ENCODE results near the gene POLE2.

Gene POLE2

GRCh38 chr14:49607583-49607982, 80.4 kb downstream of the POLE2 start:
- TF ChIP-seq USF1 (IDR thresholded peaks at IDR 0.05) = no peak
- TF ChIP-seq, protein P1, sequence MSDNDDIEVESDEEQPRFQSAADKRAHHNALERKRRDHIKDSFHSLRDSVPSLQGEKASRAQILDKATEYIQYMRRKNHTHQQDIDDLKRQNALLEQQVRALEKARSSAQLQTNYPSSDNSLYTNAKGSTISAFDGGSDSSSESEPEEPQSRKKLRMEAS (IDR thresholded peaks at IDR 0.05) = no peak
- no peak for TF ChIP-seq TEAD4 (IDR thresholded peaks at IDR 0.05)

DNA sequence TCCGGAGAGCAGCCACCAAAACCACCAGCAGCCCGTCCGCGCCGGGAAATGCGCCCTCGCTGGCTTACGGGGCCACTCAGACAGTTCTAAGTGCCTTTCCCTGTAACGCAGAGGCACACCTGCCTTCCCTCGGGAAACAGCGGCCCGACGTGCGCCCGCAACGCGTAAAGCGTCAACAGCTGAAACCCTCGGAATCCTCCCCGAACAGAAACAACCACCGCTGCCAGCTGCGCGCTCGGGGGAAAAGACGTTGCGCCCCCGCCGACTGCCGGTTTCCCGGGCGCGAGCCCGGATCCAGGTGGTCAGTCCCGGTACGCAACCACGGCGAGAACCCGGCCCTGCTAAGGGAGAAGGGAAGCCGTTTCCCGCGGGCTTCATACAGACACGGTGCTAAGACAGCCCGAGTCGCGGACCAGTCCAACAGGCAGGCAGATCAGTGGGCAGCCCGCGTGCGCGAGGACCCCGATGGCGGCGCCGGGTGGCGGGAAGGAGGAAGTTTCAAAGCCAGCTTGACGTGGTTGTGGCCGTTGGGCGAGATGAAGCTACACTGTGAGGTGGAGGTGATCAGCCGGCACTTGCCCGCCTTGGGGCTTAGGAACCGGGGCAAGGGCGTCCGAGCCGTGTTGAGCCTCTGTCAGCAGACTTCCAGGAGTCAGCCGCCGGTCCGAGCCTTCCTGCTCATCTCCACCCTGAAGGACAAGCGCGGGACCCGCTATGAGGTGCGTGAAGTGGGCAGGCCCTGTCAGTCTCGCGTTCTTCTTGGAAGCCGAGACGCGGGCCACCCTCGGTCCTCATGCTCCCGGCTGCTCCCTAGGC, 89.3 kb downstream of the POLE2 start, which contains the start of gene LRR1:
Gene LRR1 (plus strand): TSS at position 456 of the 816 bp plus-strand sequence. CDS start 81 bp downstream, at position 537.
- TF ChIP-seq, protein P1 (IDR thresholded peaks at IDR 0.05) = peak; percentile 87
- TF ChIP-seq NFIC (IDR thresholded peaks at IDR 0.05) = peak; percentile 32; the same call in 1 of the 2 replicates
- TF ChIP-seq EP300 (IDR thresholded peaks at IDR 0.05; ENCODE audit: borderline replicate concordance) = no peak
- TF ChIP-seq YY1 (IDR thresholded peaks at IDR 0.05; ENCODE audit: low read depth) = peak; percentile 92
- TF ChIP-seq TCF12 (IDR thresholded peaks at IDR 0.05; ENCODE audit: low read depth) = 0 out of 2 replicates have a peak, but pooled peaks have one; percentile 33
- peak; percentile 30 for TF ChIP-seq TEAD4 (IDR thresholded peaks at IDR 0.05)
- TF ChIP-seq USF1 (IDR thresholded peaks at IDR 0.05) = no peak
- TF ChIP-seq TAF1 (IDR thresholded peaks at IDR 0.05; ENCODE audit: low read depth) = peak; percentile 98
- TF ChIP-seq CEBPB (IDR thresholded peaks at IDR 0.05) = no peak
- TF ChIP-seq RAD21 (IDR thresholded peaks at IDR 0.05; ENCODE audit: low read depth) = no peak

GRCh38 chr14:49598189-49598484, 89.9 kb downstream of the POLE2 start:
- TF ChIP-seq NFIC (IDR thresholded peaks at IDR 0.05) (no peak), FOXM1 (IDR thresholded peaks at IDR 0.05; ENCODE audit: borderline replicate concordance, low read depth) (no peak), TEAD4 (IDR thresholded peaks at IDR 0.05) (no peak), EP300 (IDR thresholded peaks at IDR 0.05; ENCODE audit: borderline replicate concordance) (no peak), ZBTB7A (IDR thresholded peaks at IDR 0.05; ENCODE audit: low read depth) (no peak), EGR1 (IDR thresholded peaks at IDR 0.05) (no peak), CEBPB (IDR thresholded peaks at IDR 0.05) (no peak), TAF1 (IDR thresholded peaks at IDR 0.05; ENCODE audit: low read depth) (no peak), TCF12 (IDR thresholded peaks at IDR 0.05; ENCODE audit: low read depth) (no peak)
- TF ChIP-seq, protein P1 (IDR thresholded peaks at IDR 0.05) = no peak
- TF ChIP-seq, protein P2, sequence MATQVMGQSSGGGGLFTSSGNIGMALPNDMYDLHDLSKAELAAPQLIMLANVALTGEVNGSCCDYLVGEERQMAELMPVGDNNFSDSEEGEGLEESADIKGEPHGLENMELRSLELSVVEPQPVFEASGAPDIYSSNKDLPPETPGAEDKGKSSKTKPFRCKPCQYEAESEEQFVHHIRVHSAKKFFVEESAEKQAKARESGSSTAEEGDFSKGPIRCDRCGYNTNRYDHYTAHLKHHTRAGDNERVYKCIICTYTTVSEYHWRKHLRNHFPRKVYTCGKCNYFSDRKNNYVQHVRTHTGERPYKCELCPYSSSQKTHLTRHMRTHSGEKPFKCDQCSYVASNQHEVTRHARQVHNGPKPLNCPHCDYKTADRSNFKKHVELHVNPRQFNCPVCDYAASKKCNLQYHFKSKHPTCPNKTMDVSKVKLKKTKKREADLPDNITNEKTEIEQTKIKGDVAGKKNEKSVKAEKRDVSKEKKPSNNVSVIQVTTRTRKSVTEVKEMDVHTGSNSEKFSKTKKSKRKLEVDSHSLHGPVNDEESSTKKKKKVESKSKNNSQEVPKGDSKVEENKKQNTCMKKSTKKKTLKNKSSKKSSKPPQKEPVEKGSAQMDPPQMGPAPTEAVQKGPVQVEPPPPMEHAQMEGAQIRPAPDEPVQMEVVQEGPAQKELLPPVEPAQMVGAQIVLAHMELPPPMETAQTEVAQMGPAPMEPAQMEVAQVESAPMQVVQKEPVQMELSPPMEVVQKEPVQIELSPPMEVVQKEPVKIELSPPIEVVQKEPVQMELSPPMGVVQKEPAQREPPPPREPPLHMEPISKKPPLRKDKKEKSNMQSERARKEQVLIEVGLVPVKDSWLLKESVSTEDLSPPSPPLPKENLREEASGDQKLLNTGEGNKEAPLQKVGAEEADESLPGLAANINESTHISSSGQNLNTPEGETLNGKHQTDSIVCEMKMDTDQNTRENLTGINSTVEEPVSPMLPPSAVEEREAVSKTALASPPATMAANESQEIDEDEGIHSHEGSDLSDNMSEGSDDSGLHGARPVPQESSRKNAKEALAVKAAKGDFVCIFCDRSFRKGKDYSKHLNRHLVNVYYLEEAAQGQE (IDR thresholded peaks at IDR 0.05; ENCODE audit: low read depth) = no peak

DNA sequence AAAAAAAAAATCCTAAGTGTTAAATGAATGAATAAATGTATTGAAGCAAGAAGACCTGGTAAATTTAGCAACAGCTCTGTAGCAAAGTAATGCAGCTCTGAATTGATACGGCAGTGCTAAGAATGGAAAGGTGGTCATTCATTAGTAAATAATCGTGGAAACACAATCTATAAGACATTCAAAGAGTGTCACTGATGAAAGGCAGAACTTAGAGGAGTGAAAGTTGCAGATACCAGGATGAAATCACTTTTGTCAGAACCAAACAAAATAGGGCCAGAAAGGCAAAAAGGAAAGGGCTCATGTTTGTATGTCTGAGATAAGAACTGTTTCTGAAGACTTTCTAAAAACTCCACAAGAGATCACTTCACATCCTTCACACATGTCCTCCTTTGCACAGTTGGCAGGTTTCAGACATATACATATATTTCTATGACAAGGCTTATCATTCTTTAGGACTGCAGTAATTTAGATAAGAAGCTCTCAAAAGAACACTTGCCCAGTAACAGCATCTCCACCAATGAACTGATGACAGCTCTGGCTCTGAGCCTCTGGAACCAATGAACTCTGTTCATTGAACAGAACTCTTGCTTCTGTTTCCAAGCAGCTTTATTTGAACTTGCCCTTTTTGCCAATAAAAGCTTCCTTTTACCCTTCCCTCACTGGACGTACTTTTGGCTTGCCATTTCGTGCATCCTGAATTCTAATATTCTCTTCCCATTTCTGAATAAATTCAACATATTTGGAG, 93.5 kb downstream of the POLE2 start:
- TF ChIP-seq TEAD4 (IDR thresholded peaks at IDR 0.05) (no peak), YY1 (IDR thresholded peaks at IDR 0.05; ENCODE audit: low read depth) (no peak), NFIC (IDR thresholded peaks at IDR 0.05) (no peak), TCF12 (IDR thresholded peaks at IDR 0.05; ENCODE audit: low read depth) (no peak), ZBTB7A (IDR thresholded peaks at IDR 0.05; ENCODE audit: low read depth) (no peak), TAF1 (IDR thresholded peaks at IDR 0.05; ENCODE audit: low read depth) (no peak), CEBPB (IDR thresholded peaks at IDR 0.05) (no peak), EGR1 (IDR thresholded peaks at IDR 0.05) (no peak), CREB1 (IDR thresholded peaks at IDR 0.05; ENCODE audit: low read depth) (no peak), RAD21 (IDR thresholded peaks at IDR 0.05; ENCODE audit: low read depth) (no peak), EP300 (IDR thresholded peaks at IDR 0.05; ENCODE audit: borderline replicate concordance) (no peak), USF1 (IDR thresholded peaks at IDR 0.05) (no peak), FOXM1 (IDR thresholded peaks at IDR 0.05; ENCODE audit: borderline replicate concordance, low read depth) (no peak)
- TF ChIP-seq, protein P1 (IDR thresholded peaks at IDR 0.05) = no peak
- TF ChIP-seq, protein P2 (IDR thresholded peaks at IDR 0.05; ENCODE audit: low read depth) = no peak
